Nephron (organoid): ENCODE measurements around the gene LRBA.

Experiments
- H3K27ac Mint-ChIP-seq, 3 experiments: 2 replicates each; pipeline ENCODE4 v1.8.0; 2020; ENCODE audit warnings: mixed read lengths in 3 of 3, mild to moderate bottlenecking in 2 of 3, moderate library complexity in 1 of 3
- H3K27me3 Mint-ChIP-seq: 2 replicates; pipeline ENCODE4 v1.8.0; 2021; ENCODE audit warnings: low read depth, mild to moderate bottlenecking, moderate library complexity, mixed read lengths
- H3K36me3 Mint-ChIP-seq: 2 replicates; pipeline ENCODE4 v1.8.0; 2020; ENCODE audit warnings: low read depth, mixed read lengths
- H3K4me1 Mint-ChIP-seq: 2 replicates; pipeline ENCODE4 v1.8.0; 2020; ENCODE audit warnings: mixed read lengths
- H3K4me3 Mint-ChIP-seq, 3 experiments: 2 replicates each; pipeline ENCODE4 v1.8.0; 2020; ENCODE audit warnings: mild to moderate bottlenecking in 3 of 3, mixed read lengths in 3 of 3, moderate library complexity in 2 of 3
- H3K9me3 Mint-ChIP-seq: 2 replicates; pipeline ENCODE4 v1.8.0; 2020; ENCODE audit warnings: mixed read lengths
- CTCF ChIP-seq, 3 experiments: fragments of 200-600 bp; sonication (generic); IDR thresholded peaks; one replicate each; pipeline ENCODE4 v1.5.0; 2021; ENCODE audit warnings: antibody characterized with exemption in 3 of 3; ENCODE audit not compliant: unreplicated experiment in 3 of 3

Gene LRBA

GRCh38 chr4:150308824-150309472 lies 706.1 kb downstream of the LRBA start:
- Mint-ChIP-seq H3K9me3 (no peaks in the 10 kb centered on the region), H3K36me3 (no peaks in the 10 kb centered on the region), H3K27me3 (no peaks in the 10 kb centered on the region), H3K4me1 (peaks cover 11% of the 10 kb centered on the region), H3K4me3 (no peak overlapping the region), H3K27ac (no peak overlapping the region)
- TF ChIP-seq CTCF (IDR thresholded peaks at IDR 0.05; ENCODE audit: unreplicated experiment in 3 of 3): no peak

GRCh38 chr4:150306719-150307118 lies 708.4 kb downstream of the LRBA start:
- TF ChIP-seq CTCF (IDR thresholded peaks at IDR 0.05; ENCODE audit: unreplicated experiment in 3 of 3): no peak
- Mint-ChIP-seq H3K27ac (no peak overlapping the region), H3K27me3 (no peaks in the 10 kb centered on the region), H3K4me1 (peaks cover 11% of the 10 kb centered on the region), H3K9me3 (no peaks in the 10 kb centered on the region), H3K4me3 (no peak overlapping the region), H3K36me3 (no peaks in the 10 kb centered on the region)

- no peaks in the 10 kb centered on the region for H3K9me3 Mint-ChIP-seq
- H3K27me3 Mint-ChIP-seq: no peaks in the 10 kb centered on the region
- H3K4me3 Mint-ChIP-seq: no peak overlapping the region
- H3K4me1 Mint-ChIP-seq: peaks cover 11% of the 10 kb centered on the region
- no peak for TF ChIP-seq CTCF (IDR thresholded peaks at IDR 0.05; ENCODE audit: unreplicated experiment in 3 of 3)
- peak overlapping the region in 1 of 3 experiments; percentile 76 for H3K27ac Mint-ChIP-seq
- H3K36me3 Mint-ChIP-seq: no peaks in the 10 kb centered on the region
These were observed 709.1 kb downstream of the LRBA start for GRCh38 chr4:150305995-150306394.

- H3K4me3 Mint-ChIP-seq: no peak overlapping the region
- H3K36me3 Mint-ChIP-seq: no peaks in the 10 kb centered on the region
- H3K9me3 Mint-ChIP-seq: no peaks in the 10 kb centered on the region
- no peaks in the 10 kb centered on the region for H3K27me3 Mint-ChIP-seq
- H3K27ac Mint-ChIP-seq: no peak overlapping the region
- no peak for TF ChIP-seq CTCF (IDR thresholded peaks at IDR 0.05; ENCODE audit: unreplicated experiment in 3 of 3)
- H3K4me1 Mint-ChIP-seq: peaks cover 11% of the 10 kb centered on the region
These were observed 712.5 kb downstream of the LRBA start for GRCh38 chr4:150302553-150302952.

GRCh38 chr4:150299816-150300215 lies 715.3 kb downstream of the LRBA start:
- no peaks in the 10 kb centered on the region for H3K27me3 Mint-ChIP-seq

More at GRCh38 chr4:150299816-150300215, 715.3 kb downstream of the LRBA start:
- Mint-ChIP-seq H3K36me3 (no peaks in the 10 kb centered on the region), H3K27ac (no peak overlapping the region), H3K4me3 (no peak overlapping the region), H3K9me3 (no peaks in the 10 kb centered on the region), H3K4me1 (no peaks in the 10 kb centered on the region)
- no peak for TF ChIP-seq CTCF (IDR thresholded peaks at IDR 0.05; ENCODE audit: unreplicated experiment in 3 of 3)
